ENCODE data around the gene ITLN2. TPM values are rescaled to one million over a fixed set of nuclear protein-coding genes. Genes with fewer than 3 reads are reported as not detected.
"Not testable (repeated sequence)": the region's sequence is repeated elsewhere in the genome, so short reads cannot be mapped to it uniquely, and the experiment has no call there.

ITLN2 gene
- total RNA-seq, 1 donor from 2014 or later: not detected

DNA sequence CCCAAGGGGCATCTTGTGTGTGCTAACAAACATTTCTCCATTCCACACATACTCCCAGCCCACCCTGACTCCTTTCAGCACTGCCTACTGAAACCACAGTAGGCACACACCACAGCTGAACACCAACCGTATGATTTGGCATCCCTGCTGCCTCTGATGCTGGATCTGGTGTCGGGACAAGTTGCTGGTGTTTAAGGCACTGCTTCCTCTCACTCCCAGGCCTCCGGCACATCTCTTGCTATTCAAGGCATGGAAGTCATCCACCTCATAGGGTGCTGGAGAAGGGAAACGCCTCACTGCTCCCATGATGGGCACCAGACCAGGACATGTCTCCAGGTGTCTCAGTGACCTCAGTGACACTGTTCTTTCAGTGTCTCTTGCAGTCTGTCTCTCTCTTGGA, 2.4 kb upstream of the ITLN2 start:
- peak; percentile 24 for DNase-seq (ENCODE audit: low read depth)

DNA sequence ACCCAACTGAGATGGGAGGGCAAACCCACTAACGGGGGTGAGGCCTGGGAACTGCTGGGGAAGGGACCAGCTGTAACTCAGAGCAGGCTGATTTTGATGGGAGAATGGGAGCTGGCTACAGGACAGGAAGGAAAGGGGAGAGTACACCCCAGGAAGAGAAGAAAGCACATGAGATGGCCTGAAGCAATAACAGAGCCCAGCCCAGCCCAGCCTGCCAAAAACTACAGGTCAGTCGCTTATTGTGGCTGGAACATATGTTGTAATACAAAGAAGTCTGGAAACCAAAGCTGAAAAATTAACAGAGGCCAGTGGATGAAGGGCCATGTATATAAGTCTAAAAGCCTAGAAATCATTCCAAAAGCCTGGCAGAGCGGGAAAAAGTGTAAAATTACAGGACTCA, 1.6 kb downstream of the ITLN2 start:
- DNase-seq (ENCODE audit: low read depth): no peak

DNA sequence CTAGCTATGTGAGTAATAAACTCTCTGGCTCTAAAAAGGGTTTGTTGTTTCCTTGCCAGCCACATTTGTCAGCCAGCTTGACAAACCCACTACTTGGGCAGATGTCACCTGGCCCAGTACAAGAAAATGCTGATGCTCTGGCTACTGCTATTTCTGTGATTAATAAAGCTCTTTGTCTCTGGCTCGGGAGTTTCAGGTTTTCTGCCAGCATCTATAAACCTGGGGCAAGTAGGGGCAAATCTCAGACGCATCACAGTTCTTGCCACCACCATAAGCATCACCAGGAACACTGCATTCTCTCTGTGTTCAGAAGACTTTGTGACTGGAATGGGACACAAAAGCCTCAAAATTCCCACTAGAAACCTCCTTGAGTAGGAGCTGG, 2.5 kb downstream of the ITLN2 start:
- no peak for DNase-seq (ENCODE audit: low read depth)

DNA sequence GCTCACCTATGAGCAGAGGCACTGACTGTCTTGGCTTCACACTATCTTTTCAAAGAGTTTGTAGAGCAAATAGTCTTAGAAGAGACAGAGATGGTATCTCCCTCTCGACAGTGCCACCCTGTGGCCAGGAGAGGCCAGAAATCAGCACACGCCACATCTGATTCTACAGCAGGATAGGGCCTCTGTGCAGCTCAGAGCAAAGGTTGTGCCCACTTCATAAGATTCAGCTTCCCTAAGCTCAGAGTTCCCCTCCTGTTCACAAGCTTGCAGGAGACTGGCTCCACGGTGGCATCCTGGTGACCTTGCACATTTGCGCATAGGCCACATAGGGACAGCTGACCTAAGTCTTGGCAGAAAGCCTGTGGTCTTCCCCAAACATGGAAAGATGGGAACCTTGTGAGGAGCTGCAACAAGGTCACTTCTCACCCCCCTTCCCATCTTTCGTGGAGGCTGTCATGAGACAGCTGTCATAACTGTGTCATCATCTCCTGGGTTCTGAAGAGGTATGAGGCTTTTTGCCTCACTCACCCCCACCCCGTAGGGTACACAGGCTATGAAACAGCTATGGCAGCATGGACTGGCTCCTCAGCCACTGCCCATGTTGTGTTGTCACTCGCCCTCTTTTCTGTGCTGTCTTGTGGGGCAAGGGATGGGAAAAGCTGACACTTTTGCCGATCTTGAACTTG, 3.0 kb downstream of the ITLN2 start:
- peak; percentile 70 for DNase-seq (ENCODE audit: low read depth)

DNA sequence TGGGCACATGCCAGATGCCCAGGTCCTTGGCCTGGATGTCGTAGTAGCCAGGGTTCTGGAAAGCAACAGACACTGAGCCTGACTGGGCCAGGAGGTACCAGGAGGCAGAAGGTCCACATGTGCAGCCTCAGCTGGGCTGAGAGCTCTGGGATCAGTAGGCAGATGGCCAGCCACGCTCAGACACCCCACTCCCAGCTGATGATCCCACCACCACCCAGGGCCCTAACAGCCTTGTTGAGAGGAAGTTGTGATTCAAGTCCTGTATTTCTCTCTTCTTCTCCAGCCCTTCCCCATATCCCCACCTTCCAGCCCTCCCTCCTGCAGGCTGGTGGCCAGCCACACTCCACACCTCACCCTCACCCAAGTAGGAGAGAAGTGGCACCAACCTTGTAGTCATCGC, 4.0 kb downstream of the ITLN2 start:
- DNase-seq (ENCODE audit: low read depth): no peak

DNA sequence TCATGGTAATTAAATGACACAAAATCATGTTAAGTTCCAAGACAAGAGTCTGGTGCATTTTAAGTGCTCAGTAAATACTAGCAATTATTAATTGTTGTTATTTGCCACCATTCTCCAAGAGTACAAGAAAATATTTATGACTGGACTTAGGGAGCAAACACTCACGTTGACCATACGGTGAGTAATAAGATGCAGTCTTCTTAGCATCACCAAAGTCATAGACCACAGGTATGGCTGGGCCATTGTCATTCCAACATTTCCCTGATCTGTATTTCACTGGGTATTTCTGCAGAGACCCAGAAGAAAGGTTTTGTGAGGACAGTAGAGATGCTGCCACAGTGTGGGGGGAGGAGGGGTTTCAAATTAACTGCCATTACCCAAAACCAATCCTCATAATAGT, 4.7 kb downstream of the ITLN2 start:
- DNase-seq (ENCODE audit: low read depth): no peak

DNA sequence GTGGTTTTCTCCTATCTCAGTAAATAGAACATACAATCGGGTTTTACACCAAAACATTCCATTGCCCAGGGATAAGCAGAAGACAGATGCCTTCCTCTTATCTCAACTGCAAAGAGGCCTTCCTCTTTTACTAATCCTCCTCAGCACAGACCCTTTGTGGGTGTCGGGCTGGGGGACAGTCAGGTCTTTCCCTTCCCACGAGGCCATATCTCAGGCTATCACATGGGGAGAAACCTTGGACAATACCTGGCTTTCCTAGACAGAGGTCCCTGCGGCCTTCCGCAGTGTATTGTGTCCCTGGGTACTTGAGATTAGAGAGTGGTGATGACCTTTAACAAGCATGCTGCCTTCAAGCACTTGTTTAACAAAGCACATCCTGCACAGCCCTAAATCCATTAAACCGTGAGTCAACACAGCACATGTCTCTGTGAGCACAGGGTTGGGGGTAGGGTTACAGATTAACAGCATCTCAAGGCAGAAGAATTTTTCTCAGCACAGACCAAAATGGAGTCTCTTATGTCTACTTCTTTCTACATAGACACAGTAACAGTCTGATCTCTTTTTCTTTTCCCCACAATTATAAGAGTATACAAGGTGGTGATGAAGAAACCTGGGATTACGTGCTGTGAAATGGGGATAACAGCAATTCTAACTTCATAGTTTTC, 5.3 kb downstream of the ITLN2 start:
- DNase-seq (ENCODE audit: low read depth): not testable (repeated sequence)

DNA sequence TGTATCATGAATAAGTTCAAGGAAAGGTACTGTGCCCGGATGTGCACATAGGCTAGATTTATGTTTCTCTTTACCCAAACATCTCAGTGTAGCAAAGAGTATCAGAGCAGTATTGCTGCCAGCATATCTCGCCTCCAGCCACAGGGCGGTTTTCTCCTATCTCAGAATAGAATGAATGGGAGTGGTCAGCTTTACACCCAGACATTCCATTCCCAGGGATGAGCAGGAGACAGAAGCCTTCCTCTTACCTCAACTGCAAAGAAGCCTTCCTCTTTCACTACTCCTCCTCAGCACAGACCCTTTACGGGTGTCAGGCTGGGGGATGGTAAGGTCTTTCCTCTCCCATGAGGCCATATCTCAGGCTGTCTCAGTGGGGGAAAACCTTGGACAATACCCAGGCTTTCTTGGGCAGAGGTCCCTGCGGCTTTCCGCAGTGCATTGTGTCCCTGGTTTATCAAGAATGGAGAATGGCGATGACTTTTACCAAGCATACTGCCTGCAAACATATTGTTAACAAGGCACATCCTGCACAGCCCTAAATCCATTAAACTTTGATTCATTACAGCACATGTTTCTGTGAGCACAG, 7.3 kb downstream of the ITLN2 start:
- peak; percentile 41 for DNase-seq (ENCODE audit: low read depth)

DNA sequence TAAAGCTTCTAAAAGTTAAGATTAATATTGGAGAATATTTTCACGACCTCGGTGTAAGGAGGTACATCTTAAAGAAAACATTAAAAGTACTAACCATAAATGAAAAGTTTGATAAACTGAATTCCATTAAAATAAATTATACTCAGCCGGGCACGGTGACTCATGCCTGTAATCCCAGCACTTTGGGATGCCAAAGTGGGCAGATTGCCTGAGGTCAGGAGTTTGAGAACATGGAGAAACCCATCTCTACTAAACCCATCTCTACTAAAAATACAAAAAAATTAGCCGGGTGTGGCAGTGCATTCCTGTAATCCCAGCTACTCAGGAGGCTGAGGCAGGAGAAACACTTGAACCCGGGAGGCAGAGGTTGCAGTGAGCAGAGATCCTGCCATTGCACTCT, 8.7 kb downstream of the ITLN2 start:
- peak; percentile 36 for DNase-seq (ENCODE audit: low read depth)

DNA sequence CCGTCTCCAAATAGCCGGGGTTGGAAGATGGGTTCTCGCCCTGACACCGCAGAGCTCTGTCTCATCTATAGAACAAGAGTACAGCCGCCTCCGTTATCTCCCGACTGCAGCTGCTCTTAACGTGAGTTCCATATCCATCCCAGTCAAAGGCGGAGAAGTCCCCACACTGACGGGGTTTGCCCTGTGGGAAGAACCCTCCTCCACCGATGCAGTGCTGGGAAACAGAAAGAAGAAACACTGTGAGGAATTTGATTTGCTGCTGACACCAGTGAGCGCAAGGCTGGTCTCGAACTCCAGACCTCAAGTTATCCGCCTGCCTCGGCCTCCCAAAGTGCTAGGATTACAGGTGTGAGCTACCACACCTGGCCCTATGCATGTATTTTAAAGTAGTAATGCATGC, 9.5 kb downstream of the ITLN2 start:
- no peak for DNase-seq (ENCODE audit: low read depth)

DNA sequence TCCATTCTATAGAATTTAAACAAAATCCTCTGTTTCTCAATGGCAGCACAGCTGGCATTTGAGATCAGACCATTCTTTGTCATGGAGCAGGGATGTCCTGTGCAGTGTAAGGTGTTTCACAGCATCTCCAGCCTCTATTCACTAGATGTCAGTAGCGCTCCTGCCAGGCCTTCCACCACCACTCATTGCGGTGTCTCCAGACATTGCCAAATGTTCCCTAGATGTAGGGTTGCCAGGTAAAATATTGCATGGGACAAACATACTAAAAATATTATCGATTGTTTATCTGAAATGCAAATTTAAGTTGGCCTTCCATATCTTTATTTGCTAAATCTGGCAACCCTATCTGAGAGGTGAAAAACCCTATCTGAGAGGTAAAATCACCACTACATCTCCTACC, 11.7 kb downstream of the ITLN2 start:
- DNase-seq (ENCODE audit: low read depth): no peak

DNA sequence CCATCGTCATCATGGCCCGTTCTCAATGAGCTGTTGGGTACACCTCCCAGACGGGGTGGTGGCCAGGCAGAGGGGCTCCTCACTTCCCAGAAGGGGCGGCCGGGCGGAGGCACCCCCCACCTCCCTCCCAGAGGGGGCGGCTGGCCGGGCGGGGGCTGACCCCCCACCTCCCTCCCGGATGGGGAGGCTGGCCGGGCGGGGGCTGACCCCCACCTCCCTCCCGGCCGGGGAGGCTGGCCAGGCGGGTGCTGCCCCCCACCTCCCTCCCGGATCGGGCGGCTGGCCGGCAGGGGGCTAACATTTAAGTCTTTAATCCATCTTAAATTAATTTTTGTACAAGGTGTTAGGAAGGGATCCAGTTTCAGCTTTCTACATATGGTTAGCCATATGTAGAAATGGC, 17.9 kb downstream of the ITLN2 start:
- not testable (repeated sequence) for DNase-seq (ENCODE audit: low read depth)

DNA sequence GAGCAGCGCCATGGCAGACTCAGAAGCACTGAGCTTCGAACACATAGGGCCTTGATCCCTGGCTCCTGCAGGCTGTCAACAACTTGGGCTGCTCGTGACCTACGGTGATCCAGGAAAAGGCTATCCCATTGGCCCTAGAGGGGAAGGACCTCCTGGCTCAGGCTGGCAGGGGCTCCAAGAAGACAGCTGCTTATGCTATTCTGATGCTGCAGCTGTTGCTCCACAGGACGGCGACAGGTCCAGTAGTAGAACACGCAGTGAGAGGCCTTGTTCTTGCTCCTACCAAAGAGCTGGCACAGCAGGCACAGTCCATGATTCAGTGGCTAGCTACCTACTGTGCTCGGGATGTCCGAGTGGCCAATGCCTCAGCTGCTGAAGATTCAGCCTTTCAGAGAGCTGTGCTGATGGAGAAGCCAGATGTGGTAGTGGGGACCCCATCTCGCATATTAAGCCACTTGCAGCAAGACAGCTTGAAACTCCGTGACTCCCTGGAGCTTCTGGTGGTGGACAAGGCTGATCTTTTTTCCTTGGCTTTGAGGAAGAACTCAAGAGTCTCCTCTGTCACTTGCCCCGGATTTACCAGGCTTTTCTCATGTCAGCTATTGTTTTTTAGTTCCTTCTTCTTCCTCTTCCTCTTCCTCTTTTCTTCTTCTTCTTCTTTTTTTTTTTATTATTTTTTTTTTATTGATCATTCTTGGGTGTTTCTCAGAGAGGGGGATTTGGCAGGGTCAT, 18.9 kb downstream of the ITLN2 start:
- DNase-seq (ENCODE audit: low read depth): peak; percentile 88

DNA sequence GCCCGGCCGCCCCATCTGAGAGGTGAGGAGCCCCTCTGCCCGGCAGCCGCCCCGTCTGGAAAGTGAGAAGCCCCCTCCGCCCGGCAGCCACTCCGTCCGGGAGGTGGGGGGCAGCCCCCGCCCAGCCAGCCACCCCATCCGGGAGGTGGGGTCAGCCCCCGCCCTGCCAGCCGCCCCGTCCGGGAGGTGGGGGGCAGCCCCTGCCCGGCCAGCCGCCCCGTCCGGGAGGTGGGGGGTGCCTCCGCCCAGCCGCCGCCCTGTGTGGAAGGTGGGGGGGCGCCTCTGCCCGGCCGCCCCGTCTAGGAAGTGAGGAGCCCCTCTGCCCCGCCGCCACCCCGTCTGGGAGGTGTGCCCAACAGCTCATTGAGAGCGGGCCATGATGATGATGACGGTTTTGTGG, 21.3 kb downstream of the ITLN2 start:
- DNase-seq (ENCODE audit: low read depth): not testable (repeated sequence)

DNA sequence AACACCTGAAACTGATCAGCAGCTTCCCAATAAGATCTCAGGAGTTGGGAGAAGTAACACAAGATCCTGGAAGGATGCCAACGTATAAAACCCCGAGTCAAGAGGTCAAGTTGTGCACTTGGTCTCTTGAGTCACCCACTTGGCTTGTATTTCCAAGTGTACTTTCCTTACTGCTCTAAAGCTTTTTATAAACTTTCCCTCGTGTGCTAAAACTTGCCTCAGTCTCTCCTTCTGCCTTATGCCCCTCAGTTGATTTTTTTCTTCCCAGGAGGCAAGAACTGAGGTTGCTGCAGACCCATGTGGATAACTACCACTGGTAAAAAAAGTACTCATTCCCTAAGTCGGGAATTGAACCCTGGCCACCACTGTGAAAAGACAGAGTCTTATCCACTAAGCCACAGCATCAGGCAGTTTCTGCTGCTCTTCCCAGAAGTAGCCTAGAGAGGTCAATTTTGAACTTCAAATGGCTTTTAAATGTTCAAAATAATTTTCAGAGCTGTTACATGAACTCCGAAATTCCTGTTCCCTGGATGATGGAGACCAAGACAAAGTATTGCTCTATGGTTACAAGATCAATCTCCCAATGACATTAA, 28.9 kb downstream of the ITLN2 start:
- DNase-seq (ENCODE audit: low read depth): peak; percentile 12

DNA sequence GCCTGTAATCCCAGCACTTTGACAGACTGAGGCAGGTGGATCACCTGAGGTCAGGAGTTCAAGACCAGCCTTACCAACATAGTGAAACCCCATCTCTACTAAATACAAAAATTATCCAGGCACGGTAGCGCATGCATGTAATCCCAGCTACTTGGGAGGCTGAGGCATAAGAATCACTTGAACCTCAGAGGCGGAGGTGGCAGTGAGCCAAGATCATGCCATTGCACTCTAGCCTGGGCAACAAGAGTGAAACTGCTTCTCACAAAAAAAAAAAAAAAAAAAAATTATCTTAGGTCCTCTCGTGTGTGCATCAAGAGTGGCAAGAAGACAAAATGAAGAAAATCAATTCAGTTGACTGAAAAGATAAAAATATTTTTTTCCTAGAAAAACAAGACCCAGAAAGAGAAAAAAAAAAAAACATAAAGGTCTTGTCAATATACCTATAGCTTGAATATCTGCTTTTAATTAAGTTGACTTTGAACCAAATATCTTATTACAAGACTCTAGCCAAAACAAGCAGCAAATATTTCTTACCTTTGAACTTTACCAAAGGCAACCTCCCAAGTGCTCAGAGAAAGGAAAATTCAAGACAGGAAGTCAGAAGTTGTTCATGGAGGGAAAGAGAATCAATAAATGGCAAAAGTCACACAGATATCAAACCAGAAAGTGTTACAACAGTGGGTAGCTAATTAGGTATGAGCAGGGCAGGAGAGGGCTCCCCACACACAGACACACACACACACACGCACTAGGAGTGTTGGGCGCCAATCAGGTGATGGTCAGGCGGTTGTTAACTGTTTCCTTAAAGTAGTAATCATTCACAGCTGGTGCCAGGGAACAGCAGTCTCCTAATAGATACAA, 29.6 kb downstream of the ITLN2 start:
- no peak for DNase-seq (ENCODE audit: low read depth)

DNA sequence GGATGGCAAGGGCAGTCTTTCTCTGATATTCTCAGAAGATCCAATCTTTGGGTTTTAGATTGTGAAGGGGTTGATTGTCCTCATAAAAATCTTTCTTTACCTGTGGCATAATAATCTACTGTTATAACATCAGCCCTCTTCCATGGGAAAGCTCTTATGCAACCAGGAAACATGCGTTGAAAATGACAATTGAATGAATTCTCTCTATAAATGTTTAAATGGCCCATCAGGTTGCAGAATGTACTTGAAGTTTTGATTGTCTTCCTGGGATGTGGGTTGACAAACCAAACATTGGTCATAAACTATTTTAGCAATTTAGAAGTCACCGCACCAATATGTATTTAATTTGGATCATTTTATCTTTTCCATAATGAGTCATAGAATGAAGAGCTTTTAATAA, 37.9 kb downstream of the ITLN2 start:
- no peak for DNase-seq (ENCODE audit: low read depth)

DNA sequence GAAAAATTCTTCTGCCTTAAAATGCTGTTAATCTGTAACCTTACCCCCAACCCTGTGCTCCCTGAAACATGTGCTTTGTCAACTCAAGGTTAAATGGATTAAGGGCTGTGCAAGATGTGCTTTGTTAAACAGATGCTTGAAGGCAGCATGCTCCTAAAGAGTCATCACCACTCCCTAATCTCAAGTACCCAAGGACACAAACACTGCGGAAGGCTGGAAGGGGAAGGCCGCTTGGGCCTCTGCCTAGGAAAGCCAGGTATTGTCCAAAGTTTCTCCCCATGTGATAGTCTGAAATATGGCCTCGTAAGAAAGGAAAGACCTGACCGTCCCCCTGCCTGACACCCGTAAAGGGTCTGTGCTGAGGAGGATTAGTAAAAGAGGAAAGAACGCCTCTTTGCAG, 41.4 kb downstream of the ITLN2 start:
- not testable (repeated sequence) for DNase-seq (ENCODE audit: low read depth)

DNA sequence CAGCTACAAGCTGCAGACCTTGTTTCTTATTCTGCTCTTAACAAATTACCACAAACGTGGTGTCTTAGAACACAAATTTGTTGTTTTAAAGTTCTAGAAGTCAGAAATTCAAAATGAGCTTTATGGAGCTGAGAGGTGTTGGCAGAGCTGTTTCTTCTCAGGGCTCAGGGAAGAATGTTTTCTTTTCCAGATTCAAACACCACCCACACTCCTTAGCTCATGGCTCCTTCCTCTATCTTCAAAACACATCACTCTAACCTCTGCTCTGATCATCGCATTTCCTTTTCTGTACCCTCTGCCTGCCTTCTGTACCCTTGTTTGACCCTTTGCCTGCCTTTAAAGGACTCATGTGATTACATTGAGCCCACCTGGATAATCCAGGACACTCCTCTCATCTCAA, 42.7 kb downstream of the ITLN2 start:
- DNase-seq (ENCODE audit: low read depth): no peak

DNA sequence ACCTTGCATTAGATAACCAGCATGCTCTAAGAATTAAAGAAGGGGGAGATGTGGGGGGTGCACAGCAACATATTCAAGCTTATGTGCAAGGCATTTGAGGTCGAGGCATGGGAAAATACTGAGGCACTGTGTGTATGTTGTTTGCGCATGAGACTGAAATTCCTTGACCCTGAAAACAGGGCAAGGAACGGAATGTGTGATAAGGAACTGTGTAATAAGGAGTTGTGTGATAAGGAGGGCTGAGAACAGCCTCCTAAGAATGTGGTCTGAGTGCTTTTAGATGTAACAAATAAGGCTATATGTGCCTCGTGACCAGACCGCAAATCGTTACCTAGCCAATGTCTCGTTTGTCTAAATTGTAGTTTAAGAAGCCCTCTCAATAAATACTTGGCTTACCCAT, 43.2 kb downstream of the ITLN2 start:
- DNase-seq (ENCODE audit: low read depth): no peak
